GM12865 (cell line): ENCODE results near the gene METTL23.
A peak's percentile ranks its signal among the peaks of the same experiment; 100 is the strongest.

Experiments
- DNase-seq: peaks from one replicate; pipeline ENCODE4 v3.0.0; 2010; ENCODE audit warnings: low read depth
- H3K4me3 ChIP-seq: 2 replicates; pipeline ENCODE4 v1.5.1; 2011; ENCODE audit warnings: mild to moderate bottlenecking, low read depth, low read length, control low read depth
- TF ChIP-seq, protein P1 (sequence below): IDR thresholded peaks from 2 replicates; pipeline ENCODE4 v1.5.1; 2011; ENCODE audit warnings: low read length, control low read depth, low read depth, inconsistent platforms; ENCODE audit not compliant: insufficient read depth; ENCODE audit errors: missing control alignments

METTL23 gene, protein sequence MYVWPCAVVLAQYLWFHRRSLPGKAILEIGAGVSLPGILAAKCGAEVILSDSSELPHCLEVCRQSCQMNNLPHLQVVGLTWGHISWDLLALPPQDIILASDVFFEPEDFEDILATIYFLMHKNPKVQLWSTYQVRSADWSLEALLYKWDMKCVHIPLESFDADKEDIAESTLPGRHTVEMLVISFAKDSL

DNA sequence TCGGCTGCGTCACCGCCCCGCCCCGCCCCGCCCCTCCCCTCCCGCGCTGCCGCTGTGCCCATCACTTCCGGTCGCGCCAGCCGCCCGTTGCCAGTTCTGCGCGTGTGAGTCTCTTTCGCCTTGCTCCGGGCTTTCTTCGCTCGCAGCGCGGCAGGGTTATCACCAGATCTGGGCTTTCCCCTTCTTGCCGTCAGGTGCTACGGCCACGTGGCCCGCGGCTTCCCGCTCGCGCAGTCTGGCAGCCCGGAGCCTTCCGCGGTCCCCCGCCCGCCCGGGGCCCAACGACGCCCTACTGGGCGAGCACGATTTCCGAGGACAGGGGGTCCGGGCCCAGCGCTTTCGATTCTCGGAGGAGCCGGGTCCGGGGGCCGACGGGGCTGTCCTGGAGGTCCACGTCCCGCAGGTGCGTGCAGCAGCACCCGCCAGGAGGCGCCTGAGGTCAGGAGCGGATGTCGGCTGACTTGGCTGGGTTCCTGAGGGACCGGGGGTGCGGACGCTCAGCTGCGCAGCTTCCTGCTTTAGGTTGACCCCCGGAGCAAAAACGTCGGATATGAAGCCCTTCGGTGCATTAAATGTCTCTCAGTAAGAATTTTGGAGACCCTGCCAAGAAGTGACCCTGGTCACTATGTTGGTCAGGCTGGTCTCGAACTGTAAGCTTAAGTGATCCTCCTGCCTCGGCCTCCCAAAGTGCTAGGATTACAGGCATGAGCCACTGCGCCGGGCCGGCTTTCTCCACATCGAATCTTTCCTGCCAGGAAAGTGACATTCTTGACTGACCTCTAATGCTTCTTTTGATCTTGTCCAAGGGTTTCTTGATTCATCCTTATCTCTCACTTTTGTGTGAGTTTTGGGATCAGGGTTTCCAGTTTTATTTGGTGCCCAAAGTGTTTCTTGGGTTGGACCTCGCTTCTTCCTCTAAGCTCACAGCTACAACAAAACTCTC is at the start of gene METTL23:
METTL23 (plus strand) TSS at position 64 of the 943 bp plus-strand sequence. CDS start 2,872 bp downstream, outside the sequence.
- peak; percentile 93 for DNase-seq
- TF ChIP-seq, protein P1, sequence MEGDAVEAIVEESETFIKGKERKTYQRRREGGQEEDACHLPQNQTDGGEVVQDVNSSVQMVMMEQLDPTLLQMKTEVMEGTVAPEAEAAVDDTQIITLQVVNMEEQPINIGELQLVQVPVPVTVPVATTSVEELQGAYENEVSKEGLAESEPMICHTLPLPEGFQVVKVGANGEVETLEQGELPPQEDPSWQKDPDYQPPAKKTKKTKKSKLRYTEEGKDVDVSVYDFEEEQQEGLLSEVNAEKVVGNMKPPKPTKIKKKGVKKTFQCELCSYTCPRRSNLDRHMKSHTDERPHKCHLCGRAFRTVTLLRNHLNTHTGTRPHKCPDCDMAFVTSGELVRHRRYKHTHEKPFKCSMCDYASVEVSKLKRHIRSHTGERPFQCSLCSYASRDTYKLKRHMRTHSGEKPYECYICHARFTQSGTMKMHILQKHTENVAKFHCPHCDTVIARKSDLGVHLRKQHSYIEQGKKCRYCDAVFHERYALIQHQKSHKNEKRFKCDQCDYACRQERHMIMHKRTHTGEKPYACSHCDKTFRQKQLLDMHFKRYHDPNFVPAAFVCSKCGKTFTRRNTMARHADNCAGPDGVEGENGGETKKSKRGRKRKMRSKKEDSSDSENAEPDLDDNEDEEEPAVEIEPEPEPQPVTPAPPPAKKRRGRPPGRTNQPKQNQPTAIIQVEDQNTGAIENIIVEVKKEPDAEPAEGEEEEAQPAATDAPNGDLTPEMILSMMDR = peak; percentile 76
- peak within 1 kb of the TSS; percentile 83 for H3K4me3 ChIP-seq

DNA sequence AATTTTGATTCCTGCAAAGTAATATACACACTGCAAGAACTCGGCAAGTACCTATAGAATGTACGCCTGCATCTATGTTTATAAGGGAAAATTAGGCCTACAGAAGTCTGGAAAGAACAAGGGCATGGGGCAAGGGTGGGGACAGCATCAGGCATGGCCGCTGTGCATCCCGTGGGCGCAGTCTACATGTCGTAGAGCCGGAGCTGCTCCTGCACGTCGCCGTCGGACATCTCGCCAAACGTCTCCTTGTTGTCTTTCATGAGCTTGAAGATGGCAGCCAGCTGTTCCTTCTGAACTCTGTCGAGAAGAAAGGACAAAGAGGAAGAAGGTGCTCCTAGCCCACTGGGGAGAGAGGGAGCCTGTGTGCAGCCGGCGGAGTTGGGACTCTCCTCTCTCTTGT is 49.2 kb upstream of the METTL23 start:
- H3K4me3 ChIP-seq = no peak overlapping the region
- no peak for DNase-seq
- TF ChIP-seq, protein P1 = no peak

DNA sequence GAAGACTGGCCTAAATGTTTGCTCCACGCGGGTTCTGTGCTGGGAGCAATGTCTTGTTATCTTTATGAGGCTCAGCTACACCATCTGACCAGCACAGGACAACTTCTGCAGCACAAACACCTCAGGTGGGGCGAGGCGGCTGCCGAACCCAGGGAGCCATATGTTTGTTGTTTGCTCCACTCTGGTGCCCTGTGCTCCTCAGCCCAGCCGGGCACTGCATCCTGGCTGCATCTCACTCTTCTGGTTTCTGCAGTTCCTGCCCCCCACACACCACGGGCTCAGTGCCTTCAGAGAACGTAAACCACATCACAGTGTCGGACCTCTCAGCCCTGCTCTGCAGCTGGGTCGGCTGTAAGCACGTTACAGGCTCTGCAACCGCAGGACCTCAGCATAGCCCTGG is 48.3 kb upstream of the METTL23 start:
- peak; percentile 17 for DNase-seq
- H3K4me3 ChIP-seq = no peak overlapping the region
- TF ChIP-seq, protein P1 = no peak

DNA sequence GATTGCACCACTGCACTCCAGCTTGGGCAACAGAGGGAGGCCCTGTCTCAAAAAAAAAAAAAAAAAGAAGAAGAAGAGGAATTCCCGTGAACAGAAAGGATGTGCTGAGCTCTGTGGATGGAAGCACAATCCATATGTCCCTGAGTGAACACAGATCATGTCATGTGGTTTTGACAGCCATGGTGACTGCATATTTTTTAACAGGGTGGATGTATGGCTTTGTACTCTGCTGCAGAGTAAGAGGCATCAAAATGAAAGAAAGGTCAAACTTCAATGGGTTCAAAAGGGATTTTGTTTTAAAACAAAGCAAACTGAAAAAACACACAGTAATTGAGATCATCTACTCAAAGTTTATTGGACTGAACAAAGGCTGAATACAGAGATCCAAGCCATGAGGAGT is 47.4 kb upstream of the METTL23 start:
- TF ChIP-seq, protein P1 = no peak
- no peak for DNase-seq
- H3K4me3 ChIP-seq = no peak overlapping the region

DNA sequence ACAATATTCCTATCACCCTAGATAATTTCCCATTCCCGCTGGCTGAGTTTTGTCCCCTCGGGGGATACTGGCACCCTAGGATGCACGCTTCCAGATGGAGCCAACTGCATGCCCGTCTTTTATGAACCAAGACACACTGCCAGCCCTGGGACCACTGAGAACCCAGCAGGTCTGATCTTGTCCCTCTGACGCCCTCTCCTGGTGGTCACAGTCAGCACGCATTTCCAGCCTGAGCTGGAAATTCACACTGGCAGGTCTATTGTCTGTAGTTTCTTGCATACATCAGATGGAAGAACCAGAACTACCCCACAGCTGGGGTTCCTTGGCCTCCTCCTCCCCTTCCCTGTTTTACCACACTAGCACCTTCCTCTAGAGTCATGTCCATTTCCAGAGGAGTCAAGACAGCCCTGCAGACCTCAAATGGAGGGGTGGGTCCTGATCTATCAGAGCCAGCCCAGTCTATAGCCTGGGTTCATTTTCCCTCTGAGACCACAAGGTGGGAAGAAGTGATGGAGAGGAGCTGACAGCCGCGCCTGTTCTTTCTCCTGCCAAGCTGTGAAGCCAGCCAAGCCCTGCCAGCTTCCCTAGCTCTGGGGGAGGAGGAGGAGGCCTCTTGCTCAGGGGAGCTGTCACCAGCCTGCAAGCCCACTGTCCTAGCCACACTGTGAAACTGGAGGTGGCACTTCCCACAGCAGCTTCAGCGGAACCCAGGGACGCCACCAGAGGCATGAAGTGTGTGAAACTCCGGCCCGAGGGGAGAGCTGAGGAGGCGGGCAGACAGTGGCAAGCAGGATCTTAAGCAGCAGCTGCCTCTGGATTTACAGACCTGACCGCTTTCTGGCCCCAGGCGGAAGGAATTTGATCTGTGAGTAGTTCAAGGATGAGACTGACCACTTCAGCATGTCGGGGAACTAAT is 45.2 kb upstream of the METTL23 start:
- DNase-seq = peak; percentile 76
- TF ChIP-seq, protein P1 = peak; percentile 88
- no peak overlapping the region for H3K4me3 ChIP-seq

DNA sequence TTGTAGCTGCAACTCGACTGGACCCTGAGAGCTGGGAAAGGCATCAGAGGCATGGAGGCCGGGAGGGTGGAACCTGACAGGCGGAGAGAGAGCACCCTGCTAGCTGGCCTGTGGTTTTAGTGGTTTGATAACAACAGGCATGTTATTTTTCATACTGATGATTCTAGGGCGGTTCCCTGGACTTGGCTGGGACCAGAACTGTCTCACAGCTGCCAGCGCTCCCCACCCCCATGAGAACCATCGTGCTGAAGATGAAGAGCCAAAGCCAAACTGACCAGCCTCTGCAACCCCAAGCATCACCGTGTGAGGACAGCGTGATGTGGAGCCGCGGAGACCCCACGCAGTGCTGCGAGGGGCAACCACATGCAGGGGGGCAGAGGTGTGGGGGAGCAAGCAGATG is 44.3 kb upstream of the METTL23 start:
- no peak for DNase-seq

More for the DNA sequence above, 44.3 kb upstream of the METTL23 start:
- no peak overlapping the region for H3K4me3 ChIP-seq
- TF ChIP-seq, protein P1 = no peak
